HEK293 (cell line): ENCODE data around the gene TUBG2.
A peak's percentile ranks its signal among the peaks of the same experiment; 100 is the strongest.

Source experiments
- BCL6B ChIP-seq: fragments of 450-650 bp; formaldehyde crosslinking; IDR thresholded peaks from 2 replicates; pipeline ENCODE4 v1.5.1; 2017; ENCODE audit warnings: missing biosample characterization, missing genetic modification characterization
- GLIS1 ChIP-seq: fragments of 450-650 bp; formaldehyde crosslinking; IDR thresholded peaks from 2 replicates; pipeline ENCODE4 v1.5.1; 2016; ENCODE audit warnings: missing biosample characterization, missing genetic modification characterization
- HOXC10 ChIP-seq: sonication (generic); formaldehyde crosslinking; IDR thresholded peaks from 2 replicates; pipeline ENCODE4 v1.8.1; 2023; ENCODE audit warnings: mild to moderate bottlenecking, missing genetic modification reagents
- IKZF3 ChIP-seq: fragments of 450-650 bp; IDR thresholded peaks from 2 replicates; pipeline ENCODE4 v1.5.0; 2018; ENCODE audit warnings: missing biosample characterization, mild to moderate bottlenecking, missing genetic modification characterization, moderate library complexity
- KLF16 ChIP-seq: fragments of 450-650 bp; formaldehyde crosslinking; IDR thresholded peaks from 2 replicates; pipeline ENCODE4 v1.5.1; 2017; ENCODE audit warnings: missing biosample characterization, missing genetic modification characterization
- SP7 ChIP-seq: fragments of 450-650 bp; formaldehyde crosslinking; IDR thresholded peaks from 2 replicates; pipeline ENCODE4 v1.5.1; 2016; ENCODE audit warnings: missing biosample characterization, missing genetic modification characterization
- TCF7L2 ChIP-seq: IDR thresholded peaks from 2 replicates; pipeline ENCODE4 v1.6.1; 2011; ENCODE audit warnings: low read depth, mild to moderate bottlenecking, inconsistent platforms, low read length, moderate library complexity, borderline replicate concordance
- TRIM28 ChIP-seq: IDR thresholded peaks from 2 replicates; pipeline ENCODE4 v1.6.1; 2011; ENCODE audit warnings: low read length, control low read depth, borderline replicate concordance
- ZBTB17 ChIP-seq: fragments of 450-650 bp; formaldehyde crosslinking; IDR thresholded peaks from 2 replicates; pipeline ENCODE4 v1.5.1; 2016; ENCODE audit warnings: missing biosample characterization, missing genetic modification characterization
- ZBTB21 ChIP-seq: fragments of 450-650 bp; formaldehyde crosslinking; IDR thresholded peaks from 2 replicates; pipeline ENCODE4 v1.5.1; 2017; ENCODE audit warnings: missing biosample characterization, missing genetic modification characterization
- ZEB2 ChIP-seq: fragments of 450-650 bp; formaldehyde crosslinking; IDR thresholded peaks from 2 replicates; pipeline ENCODE4 v1.5.1; 2016; ENCODE audit warnings: missing biosample characterization, missing genetic modification characterization
- ZFHX2 ChIP-seq: fragments of 450-650 bp; formaldehyde crosslinking; conservative IDR thresholded peaks from 2 replicates; pipeline ENCODE4 v1.5.1; 2016; ENCODE audit warnings: missing biosample characterization, missing genetic modification characterization
- ZNF133 ChIP-seq: fragments of 450-650 bp; formaldehyde crosslinking; IDR thresholded peaks from 2 replicates; pipeline ENCODE4 v1.5.1; 2016; ENCODE audit warnings: missing biosample characterization, missing genetic modification characterization
- ZNF148 ChIP-seq: fragments of 450-650 bp; formaldehyde crosslinking; IDR thresholded peaks from 2 replicates; pipeline ENCODE4 v1.5.0; 2017; ENCODE audit warnings: missing biosample characterization, missing genetic modification characterization, borderline replicate concordance
- ZNF155 ChIP-seq: fragments of 450-650 bp; formaldehyde crosslinking; IDR thresholded peaks from 2 replicates; pipeline ENCODE4 v1.5.1; 2016; ENCODE audit warnings: missing biosample characterization, missing genetic modification characterization
- ZNF174 ChIP-seq: fragments of 450-650 bp; formaldehyde crosslinking; IDR thresholded peaks from 2 replicates; pipeline ENCODE4 v1.5.0; 2017; ENCODE audit warnings: missing biosample characterization, mild to moderate bottlenecking, missing genetic modification characterization
- ZNF2 ChIP-seq: fragments of 450-650 bp; formaldehyde crosslinking; IDR thresholded peaks from 2 replicates; pipeline ENCODE4 v1.5.1; 2016; ENCODE audit warnings: missing biosample characterization, missing genetic modification characterization
- ZNF211 ChIP-seq: fragments of 450-650 bp; formaldehyde crosslinking; IDR thresholded peaks from 2 replicates; pipeline ENCODE4 v1.5.1; 2016; ENCODE audit warnings: low read depth, missing biosample characterization, missing genetic modification characterization
- ZNF324 ChIP-seq: fragments of 450-650 bp; formaldehyde crosslinking; IDR thresholded peaks from 2 replicates; pipeline ENCODE4 v1.5.1; 2016; ENCODE audit warnings: missing biosample characterization, missing genetic modification characterization
- ZNF335 ChIP-seq: fragments of 450-650 bp; formaldehyde crosslinking; conservative IDR thresholded peaks from 2 replicates; pipeline ENCODE4 v1.5.1; 2016; ENCODE audit warnings: missing biosample characterization, missing genetic modification characterization
- ZNF394 ChIP-seq: fragments of 450-650 bp; formaldehyde crosslinking; IDR thresholded peaks from 2 replicates; pipeline ENCODE4 v1.5.1; 2016; ENCODE audit warnings: missing biosample characterization, missing genetic modification characterization, mild to moderate bottlenecking, moderate library complexity, borderline replicate concordance
- ZNF398 ChIP-seq: fragments of 450-650 bp; formaldehyde crosslinking; IDR thresholded peaks from 2 replicates; pipeline ENCODE4 v1.5.1; 2017; ENCODE audit warnings: missing biosample characterization, missing genetic modification characterization
- ZNF426 ChIP-seq: fragments of 450-650 bp; formaldehyde crosslinking; IDR thresholded peaks from 2 replicates; pipeline ENCODE4 v1.5.1; 2017; ENCODE audit warnings: missing biosample characterization, missing genetic modification characterization, mild to moderate bottlenecking, inconsistent platforms, moderate library complexity
- ZNF529 ChIP-seq: fragments of 450-650 bp; formaldehyde crosslinking; IDR thresholded peaks from 2 replicates; pipeline ENCODE4 v1.5.1; 2017; ENCODE audit warnings: missing genetic modification characterization, missing biosample characterization; ENCODE audit not compliant: insufficient replicate concordance
- ZNF610 ChIP-seq: fragments of 450-650 bp; formaldehyde crosslinking; IDR thresholded peaks from 2 replicates; pipeline ENCODE4 v1.5.1; 2016; ENCODE audit warnings: missing biosample characterization, missing genetic modification characterization, borderline replicate concordance
- ZNF629 ChIP-seq: fragments of 450-650 bp; formaldehyde crosslinking; IDR thresholded peaks from 2 replicates; pipeline ENCODE4 v1.5.1; 2017; ENCODE audit warnings: missing biosample characterization, missing genetic modification characterization
- ZNF658 ChIP-seq: fragments of 450-650 bp; formaldehyde crosslinking; IDR thresholded peaks from 2 replicates; pipeline ENCODE4; 2016; ENCODE audit warnings: missing biosample characterization, missing genetic modification characterization
- ZNF664 ChIP-seq: fragments of 450-650 bp; formaldehyde crosslinking; IDR thresholded peaks from 2 replicates; pipeline ENCODE4 v1.5.1; 2016; ENCODE audit warnings: missing biosample characterization, missing genetic modification characterization
- ZNF76 ChIP-seq: fragments of 450-650 bp; formaldehyde crosslinking; IDR thresholded peaks from 2 replicates; pipeline ENCODE4; 2016; ENCODE audit warnings: low read depth, missing biosample characterization, missing genetic modification characterization, borderline replicate concordance
- ZNF777 ChIP-seq: fragments of 450-650 bp; formaldehyde crosslinking; IDR thresholded peaks from 2 replicates; pipeline ENCODE4 v1.5.1; 2017; ENCODE audit warnings: missing biosample characterization, missing genetic modification characterization, borderline replicate concordance
- ZNF785 ChIP-seq: fragments of 450-650 bp; formaldehyde crosslinking; IDR thresholded peaks from 2 replicates; pipeline ENCODE4 v1.5.1; 2016; ENCODE audit warnings: missing biosample characterization, missing genetic modification characterization
- TF ChIP-seq, protein P1 (sequence below): fragments of 450-650 bp; formaldehyde crosslinking; IDR thresholded peaks from 2 replicates; pipeline ENCODE4 v1.5.1; 2016; ENCODE audit warnings: missing biosample characterization, missing genetic modification characterization

The TUBG2 gene

GRCh38 chr17:42679492-42680330 is 20.6 kb downstream of the TUBG2 start (continued):
- TF ChIP-seq TRIM28 (peak; percentile 45; the same call in 1 of the 2 replicates), ZNF426 (no peak), ZNF148 (tag by site-specific recombination) (no peak), BCL6B (tag by site-specific recombination) (no peak), ZNF785 (tag by site-specific recombination) (0 out of 2 replicates have a peak, but pooled peaks have one; percentile 59), ZNF664 (no peak), GLIS1 (tag by site-specific recombination) (peak; percentile 21; the same call in 1 of the 2 replicates), ZFHX2 (tag by site-specific recombination) (peak; percentile 76), ZEB2 (peak; percentile 56; the same call in 1 of the 2 replicates), ZNF155 (tag by site-specific recombination) (no peak), ZNF398 (tag by site-specific recombination) (peak; percentile 78), ZNF211 (no peak), ZNF658 (tag by site-specific recombination) (no peak), IKZF3 (tag by site-specific recombination) (peak; percentile 50; the same call in 1 of the 2 replicates), ZNF2 (tag by site-specific recombination) (peak; percentile 90), ZNF324 (tag by site-specific recombination) (0 out of 2 replicates have a peak, but pooled peaks have one; percentile 49), ZNF335 (tag by site-specific recombination) (peak; percentile 99), TCF7L2 (no peak), ZNF629 (peak; percentile 36; the same call in 1 of the 2 replicates), ZNF610 (0 out of 2 replicates have a peak, but pooled peaks have one; percentile 28), SP7 (peak; percentile 49), KLF16 (peak; percentile 80), ZNF777 (tag by site-specific recombination) (no peak), ZBTB17 (tag by site-specific recombination) (peak; percentile 77), ZNF529 (no peak), ZNF76 (tag by site-specific recombination) (peak; percentile 76; the same call in 1 of the 2 replicates), ZBTB21 (tag by site-specific recombination) (0 out of 2 replicates have a peak, but pooled peaks have one; percentile 11), ZNF394 (tag by site-specific recombination) (peak; percentile 38; the same call in 1 of the 2 replicates), HOXC10 (CRISPR knock-in tag) (no peak; the same call in 1 of the 2 replicates), ZNF174 (no peak), ZNF133 (no peak)
- TF ChIP-seq, protein P1, sequence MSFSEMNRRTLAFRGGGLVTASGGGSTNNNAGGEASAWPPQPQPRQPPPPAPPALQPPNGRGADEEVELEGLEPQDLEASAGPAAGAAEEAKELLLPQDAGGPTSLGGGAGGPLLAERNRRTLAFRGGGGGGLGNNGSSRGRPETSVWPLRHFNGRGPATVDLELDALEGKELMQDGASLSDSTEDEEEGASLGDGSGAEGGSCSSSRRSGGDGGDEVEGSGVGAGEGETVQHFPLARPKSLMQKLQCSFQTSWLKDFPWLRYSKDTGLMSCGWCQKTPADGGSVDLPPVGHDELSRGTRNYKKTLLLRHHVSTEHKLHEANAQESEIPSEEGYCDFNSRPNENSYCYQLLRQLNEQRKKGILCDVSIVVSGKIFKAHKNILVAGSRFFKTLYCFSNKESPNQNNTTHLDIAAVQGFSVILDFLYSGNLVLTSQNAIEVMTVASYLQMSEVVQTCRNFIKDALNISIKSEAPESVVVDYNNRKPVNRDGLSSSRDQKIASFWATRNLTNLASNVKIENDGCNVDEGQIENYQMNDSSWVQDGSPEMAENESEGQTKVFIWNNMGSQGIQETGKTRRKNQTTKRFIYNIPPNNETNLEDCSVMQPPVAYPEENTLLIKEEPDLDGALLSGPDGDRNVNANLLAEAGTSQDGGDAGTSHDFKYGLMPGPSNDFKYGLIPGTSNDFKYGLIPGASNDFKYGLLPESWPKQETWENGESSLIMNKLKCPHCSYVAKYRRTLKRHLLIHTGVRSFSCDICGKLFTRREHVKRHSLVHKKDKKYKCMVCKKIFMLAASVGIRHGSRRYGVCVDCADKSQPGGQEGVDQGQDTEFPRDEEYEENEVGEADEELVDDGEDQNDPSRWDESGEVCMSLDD (tag by site-specific recombination) = 0 out of 2 replicates have a peak, but pooled peaks have one; percentile 24
